GM23248 (cell line): ENCODE results near the gene NUDT14.

Experiments
- EZH2 ChIP-seq: fragments of 200-600 bp; sonication (generic); IDR thresholded peaks from 2 replicates; pipeline ENCODE4 v1.6.1; 2018; ENCODE audit warnings: antibody characterized with exemption, mild to moderate bottlenecking; ENCODE audit not compliant: insufficient read depth, poor library complexity, severe bottlenecking
- EZH2phosphoT487 ChIP-seq: fragments of 200-600 bp; sonication (generic); IDR thresholded peaks from 2 replicates; pipeline ENCODE4 v1.6.1; 2018; ENCODE audit warnings: antibody characterized with exemption, moderate library complexity, mild to moderate bottlenecking, low read depth; ENCODE audit not compliant: insufficient read depth

DNA sequence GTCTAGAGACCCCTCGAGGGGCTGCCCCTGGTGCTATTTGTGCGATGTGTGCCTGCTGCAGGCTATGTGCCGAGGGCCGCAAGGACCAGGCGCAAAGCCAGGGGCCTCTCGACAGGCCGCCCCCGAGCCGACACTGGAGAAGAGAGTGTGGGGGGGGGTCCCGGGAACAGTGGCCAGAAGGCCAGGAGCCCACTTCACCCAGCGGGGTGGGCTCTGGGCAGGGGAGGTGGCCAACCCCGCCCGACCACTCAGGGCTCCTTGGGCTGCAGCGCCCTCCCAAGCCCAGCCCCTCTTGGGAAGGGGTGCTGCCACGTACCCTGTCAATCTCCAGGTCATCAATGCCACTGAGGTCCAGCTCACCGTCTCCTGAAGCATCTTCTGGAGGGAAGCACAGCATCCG lies 38.6 kb upstream of the NUDT14 start:
- TF ChIP-seq EZH2 (no peak), EZH2phosphoT487 (no peak)
